D721Med (cell line): ENCODE results near the gene NPB.

Experiments
- DNase-seq: peaks from one replicate; pipeline ENCODE4 v3.0.0; 2011; ENCODE audit warnings: low spot score; ENCODE audit not compliant: insufficient read length
- FAIRE-seq: peaks from 2 replicates; lab custom pipeline; 2011; peaks lifted over from hg19 to GRCh38; lab: Jason Lieb, UNC
- CTCF ChIP-seq: IDR thresholded peaks from 2 replicates; pipeline ENCODE4 v1.5.1; 2012; ENCODE audit warnings: mild to moderate bottlenecking, control low read depth; ENCODE audit not compliant: insufficient read depth; ENCODE audit errors: missing control alignments

Gene NPB

DNA sequence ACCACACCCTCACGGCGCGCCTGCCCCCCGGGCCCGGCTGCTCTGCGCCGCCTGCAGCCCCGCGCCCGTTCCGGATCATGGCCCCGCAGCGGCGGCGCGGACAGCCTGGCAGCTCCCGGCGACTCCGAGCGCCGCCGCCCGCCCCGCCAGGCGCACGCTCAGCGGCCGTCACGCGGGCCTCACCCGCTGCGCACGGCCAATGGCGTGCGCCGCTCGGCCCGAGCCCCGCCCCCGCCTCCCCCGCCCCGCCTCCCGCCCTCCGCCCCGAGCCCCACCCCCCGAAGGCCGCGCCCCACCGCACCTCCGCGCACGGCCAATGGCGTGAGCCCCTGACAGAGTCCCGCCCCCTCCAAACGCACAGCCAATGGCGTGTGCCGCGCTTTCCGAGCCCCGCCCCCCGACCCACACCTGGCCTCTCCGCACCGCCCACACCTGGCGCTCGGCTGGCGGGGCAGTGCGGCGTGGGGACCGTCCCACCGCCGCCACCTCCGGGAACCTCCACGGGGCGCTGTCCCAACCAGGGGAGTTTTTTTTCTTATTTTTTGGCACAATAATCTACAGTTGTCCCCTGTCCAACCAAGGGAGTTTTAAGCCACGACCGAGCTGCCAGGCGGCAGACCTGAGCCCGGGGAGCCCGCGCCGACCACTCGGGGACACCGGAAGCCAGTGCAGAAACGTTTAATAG is 9.4 kb downstream of the NPB start, which contains the start of gene PCYT2:
TSS of gene PCYT2 (minus strand) at position 123 of the 685 bp plus-strand sequence. CDS start at position 79, 44 bp downstream.
- peak; percentile 100 for DNase-seq
- FAIRE-seq: no peak
- TF ChIP-seq CTCF: no peak

- FAIRE-seq (no peak), DNase-seq (no peak)
- no peak for TF ChIP-seq CTCF
Observed at GRCh38 chr17:81911969-81912368, 9.9 kb downstream of the NPB start.

GRCh38 chr17:81912441-81913309 is 10.6 kb downstream of the NPB start:
- FAIRE-seq: no peak
- no peak for DNase-seq

DNA sequence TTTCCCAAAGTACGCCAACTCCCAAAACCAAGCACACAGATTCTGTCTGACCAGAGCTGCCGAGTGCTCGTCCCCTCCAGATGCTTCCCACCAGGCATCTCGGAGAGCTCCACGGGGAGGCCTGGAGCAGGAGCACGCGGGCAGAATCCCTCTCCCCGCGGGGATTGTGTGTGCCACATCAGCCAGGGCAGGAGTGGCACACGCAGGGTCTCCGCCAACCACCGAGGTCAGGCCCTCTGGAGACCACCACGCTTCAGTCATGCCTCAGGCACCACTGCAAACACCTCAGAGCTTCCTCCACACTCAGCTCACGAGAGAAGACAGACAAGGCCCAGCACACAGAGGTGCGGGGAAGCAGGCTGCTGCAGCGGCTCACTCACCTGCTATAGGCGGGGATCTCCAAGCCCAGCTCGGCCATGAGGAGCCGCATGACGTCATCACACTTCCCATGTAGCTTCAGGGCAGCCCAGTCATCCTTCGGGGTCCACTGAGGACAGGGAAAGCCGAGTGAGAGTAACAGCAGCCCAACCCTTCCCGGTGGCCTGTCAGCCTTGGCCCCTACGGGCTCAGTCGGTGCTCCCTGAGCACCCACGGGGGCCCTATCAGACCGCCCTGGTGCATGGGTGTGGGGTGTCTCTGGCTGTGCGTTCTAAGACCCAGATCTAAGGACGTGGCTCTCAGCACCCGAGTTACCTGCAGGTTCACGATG is 11.5 kb downstream of the NPB start:
- no peak for TF ChIP-seq CTCF
- DNase-seq: no peak
- FAIRE-seq: no peak

More at GRCh38 chr17:81912441-81913309, 10.6 kb downstream of the NPB start:
- no peak for TF ChIP-seq CTCF

GRCh38 chr17:81914103-81914850 is 12.2 kb downstream of the NPB start:
- DNase-seq: no peak
- no peak for TF ChIP-seq CTCF
- FAIRE-seq: no peak

DNA sequence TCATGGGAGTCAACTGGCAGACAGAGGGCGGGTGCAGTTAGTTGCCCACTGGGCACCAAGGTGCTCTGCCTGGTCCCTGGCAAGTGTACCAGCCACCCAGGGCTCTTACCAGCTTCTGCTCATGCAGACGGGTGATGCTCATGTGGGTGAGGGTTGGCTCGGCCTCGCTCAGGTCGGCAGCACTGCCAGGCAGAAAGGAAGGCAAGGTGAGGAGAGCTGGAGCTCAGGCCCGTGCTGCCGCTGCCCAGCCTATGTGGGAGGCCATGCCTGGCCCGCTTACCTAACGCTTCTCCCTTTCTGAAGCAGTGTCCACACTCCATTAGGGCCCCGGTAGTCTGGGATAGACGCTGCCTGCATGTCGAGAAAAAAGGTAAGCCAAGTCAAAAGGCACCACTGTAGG is 13.3 kb downstream of the NPB start:
- DNase-seq (no peak), FAIRE-seq (no peak)
- no peak for TF ChIP-seq CTCF
